CD4-positive, alpha-beta T cell treated with Interleukin-15 for 4 hours (primary cell): ENCODE results near the gene NECAP2.
"Not testable (repeated sequence)": the region's sequence is repeated elsewhere in the genome, so short reads cannot be mapped to it uniquely, and the experiment has no call there.

Experiments
- DNase-seq: peaks from one replicate; pipeline ENCODE4 v3.0.0-alpha.2; 2020; ENCODE audit warnings: low spot score

NECAP2 gene

DNA sequence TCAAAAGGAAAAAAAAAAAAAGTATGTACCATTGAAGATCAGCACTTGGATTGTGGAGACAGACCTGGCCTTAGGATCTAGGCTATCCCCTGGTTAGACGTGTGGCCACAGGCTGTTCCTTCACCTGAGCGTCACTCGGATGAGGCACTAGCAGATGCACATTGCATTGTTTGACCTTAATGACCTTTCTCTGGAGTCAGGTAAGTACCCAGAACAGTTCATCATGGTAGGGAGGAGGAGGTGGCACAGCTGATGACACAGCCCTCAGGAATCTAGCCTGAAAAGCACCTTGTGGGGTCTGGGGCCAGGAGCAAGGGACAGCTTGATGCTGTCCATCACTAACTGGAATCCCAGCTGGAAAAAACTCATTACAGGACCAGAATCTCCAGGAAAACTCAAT, 21.2 kb downstream of the NECAP2 start:
- DNase-seq: no peak

DNA sequence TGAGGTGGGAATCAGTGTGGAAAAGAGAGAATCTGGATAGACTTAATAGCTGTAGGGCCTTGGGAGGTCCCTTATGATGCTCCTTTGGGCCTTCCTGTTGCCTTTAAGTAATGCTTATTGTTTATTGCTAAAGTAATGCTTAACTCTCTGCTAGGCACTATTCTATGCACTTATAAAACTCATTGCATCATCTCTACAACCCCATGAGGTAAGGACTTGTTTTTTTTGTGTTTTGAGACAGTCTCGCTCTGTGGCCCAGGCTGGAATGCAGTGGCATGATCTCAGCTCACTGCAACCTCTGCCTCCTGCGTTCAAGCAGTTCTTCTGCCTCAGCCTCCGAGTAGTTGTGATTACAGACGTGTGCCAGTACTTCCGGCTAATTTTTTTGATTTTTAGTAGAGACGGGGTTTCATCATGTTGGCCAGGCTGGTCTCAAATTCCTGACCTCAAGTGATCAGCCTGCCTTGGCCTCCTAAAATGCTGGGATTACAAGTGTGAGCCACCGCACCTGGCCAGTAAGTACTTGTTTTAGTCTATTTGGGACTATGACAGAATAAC, 22.3 kb downstream of the NECAP2 start:
- DNase-seq: no peak

DNA sequence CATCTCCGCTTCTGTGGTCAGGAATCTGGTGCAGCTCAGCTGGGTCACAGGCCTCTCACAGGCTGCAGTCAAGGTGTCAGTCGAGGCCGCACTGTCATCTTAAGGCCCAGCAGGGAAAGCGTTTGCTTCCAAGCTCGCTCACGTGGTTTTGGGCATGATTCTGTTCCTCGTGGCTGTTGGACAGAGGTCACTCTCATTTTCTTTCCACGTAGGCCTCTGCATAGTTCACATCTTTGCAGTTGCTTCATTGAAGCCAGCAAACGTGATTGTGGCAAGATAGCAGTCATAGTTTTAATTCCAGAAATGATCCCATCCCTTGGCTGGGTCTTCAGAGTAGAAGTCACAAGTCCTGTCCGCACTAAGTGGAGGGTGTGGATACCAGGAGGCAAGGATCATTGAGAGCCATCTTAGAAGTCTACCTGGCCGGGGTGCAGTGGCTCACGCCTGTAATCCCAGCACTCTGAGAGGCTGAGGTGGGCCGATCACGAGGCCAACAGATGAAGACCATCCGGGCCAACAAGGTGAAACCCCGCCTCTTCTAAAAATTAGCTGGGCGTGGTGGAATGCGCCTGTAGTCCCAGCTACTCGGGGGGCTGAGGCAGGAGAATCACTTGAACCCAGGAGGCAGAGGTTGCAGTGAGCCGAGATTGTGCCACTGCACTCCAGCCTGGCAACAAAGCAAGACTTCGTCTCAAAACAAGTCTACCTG, 24.5 kb downstream of the NECAP2 start:
- no peak for DNase-seq

DNA sequence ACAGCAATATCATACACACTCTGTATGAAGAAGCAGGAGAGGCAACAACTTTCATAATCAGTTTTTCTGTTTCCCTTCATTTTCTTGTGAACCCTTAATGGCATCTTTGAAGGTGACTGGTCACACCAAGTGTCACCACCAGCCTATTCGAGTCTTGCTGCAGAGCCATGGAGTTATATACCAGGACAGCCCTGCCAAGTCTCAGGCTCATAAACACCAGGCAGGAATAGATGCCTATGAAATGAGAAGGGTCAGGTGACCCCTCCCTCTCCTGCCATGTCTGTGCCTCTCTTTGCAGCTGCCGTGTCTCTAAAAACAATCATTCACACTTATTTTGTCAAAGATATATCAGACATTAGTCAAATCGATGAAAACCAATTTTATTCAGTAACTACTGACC, 28.0 kb downstream of the NECAP2 start:
- no peak for DNase-seq

DNA sequence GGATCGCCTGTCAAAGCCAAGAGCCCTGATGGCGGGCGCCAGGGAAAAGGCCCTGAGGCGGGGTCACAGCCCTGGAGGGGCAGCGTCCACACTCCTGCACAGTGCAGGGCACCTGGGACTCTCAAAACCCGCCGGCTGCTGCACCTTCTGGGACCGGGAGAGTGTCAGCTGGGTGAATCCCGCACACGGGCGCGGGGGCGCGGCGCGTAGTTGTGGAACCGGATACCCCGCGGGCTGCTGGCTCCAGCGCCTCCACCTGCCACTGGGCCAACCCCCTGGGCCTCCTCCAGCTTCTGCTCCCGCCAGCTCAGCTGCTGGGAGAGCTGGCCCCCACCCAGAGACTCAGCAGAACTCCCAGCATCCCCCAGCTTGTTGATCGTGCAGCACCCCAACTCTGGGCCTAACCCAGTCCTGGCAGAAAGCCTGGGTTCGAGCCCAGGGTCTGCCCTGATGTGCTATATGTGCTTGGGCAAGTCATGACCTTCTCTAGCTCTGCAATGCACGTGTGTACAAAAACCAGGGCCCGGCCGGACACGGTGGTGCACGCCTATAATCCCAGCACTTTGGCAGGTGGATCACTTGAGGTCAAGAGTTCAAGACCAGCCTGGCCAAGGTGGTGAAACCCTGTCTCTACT, 33.8 kb downstream of the NECAP2 start:
- no peak for DNase-seq

DNA sequence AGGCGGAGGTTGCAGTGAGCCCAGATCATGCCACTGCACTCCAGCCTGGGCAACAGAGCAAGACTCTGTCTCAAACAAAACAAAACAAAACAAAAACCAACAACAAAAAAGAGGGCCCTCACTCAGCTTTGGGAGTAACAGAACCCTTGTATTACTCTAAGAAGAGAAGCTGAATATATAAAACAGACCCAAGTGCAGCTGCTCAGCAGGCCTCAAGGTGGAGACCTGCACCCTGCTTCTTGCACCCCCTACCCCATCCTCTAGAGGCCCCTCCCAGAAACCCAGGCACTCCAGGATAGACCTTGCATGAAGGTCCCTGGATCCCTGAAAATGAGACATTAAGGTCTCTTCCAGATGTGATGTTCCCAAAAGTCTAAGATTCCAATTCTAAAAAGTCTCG, 34.4 kb downstream of the NECAP2 start:
- not testable (repeated sequence) for DNase-seq

DNA sequence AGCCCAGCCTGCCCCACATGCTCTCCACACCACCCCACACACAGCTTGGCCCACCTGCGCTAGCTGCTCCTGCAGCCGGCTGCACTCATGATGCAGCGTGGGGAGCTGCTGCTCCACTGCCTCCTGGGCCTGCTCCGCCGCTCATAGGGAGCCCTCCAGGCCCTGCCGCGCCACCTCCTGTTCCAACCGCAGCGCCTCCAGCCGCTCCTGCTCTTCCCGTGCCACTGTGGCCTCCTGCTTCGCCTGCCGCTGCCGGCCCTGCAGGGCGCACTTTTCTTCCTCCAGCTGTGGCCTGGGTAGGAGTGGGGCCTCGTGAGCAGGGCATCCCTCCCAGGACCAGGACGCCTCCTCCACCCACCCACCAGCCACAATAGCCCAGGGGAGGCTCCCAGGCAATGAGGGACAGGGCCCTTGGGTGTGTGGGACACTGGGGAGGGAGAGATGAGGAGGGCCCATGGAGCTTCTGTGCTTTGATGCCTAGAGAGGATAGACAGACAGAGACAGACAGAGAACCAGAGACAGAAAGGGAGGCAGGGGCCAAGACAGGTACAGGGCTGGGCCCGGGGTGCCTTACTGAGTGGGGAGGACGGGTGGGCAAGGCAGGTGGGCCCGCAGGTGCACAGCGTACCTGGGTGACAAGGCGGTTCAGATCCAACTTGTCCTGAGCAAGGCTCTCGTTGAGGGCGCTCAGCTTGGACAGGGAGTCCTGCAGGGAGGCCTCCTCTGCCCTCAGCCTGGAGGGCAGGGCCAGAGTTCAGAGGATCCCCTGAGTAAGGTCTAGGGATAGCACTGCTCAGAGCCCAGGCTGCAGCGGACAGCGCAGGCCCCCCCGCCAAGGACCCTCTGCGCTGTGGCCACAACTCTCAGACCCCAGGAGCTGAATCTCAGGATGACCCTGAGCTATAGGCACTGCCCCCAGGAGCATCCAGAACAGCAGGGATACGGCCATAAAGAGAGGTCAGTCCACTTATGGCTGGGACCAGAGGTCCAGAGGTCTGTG, 35.5 kb downstream of the NECAP2 start:
- not testable (repeated sequence) for DNase-seq

DNA sequence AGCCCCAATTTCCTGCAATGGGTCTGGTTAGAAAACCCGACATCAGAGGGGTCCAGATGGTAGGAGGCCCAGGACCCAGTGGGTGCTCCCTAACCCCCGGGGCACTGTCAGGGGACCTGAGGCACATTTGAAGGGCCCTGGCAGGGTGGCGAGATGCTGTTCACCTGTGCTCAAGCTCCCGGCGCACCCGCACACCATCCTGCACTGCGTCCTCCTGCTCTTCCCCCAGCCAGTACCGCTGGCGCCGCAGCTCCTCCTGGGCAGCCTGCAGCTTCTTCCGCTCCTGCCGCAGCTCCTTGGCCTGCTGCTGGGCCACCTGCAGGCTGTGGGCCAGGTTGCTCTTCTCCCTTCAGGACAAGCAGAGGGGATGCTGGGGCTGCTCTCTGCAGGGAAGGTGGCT, 37.6 kb downstream of the NECAP2 start:
- no peak for DNase-seq

DNA sequence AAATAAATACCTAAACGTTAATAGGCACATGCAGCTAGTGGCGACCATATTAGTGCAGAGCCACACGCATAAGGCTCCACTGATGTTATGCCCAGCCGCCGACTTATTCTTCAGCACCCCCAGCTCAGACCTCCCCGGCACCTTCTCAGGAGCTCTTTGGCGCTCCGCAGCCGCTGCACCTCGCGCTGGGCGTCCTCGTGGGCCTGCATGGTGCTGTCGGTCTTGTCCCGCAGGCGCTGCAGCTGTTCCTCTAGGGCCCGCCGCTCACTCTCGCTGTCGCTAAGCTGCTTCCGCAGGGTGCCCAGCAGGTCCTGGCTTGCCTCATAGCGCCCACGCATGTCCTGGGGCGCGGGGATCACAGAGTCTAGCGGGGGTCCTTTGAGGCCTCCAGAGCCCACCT, 42.6 kb downstream of the NECAP2 start:
- DNase-seq: not testable (repeated sequence)

DNA sequence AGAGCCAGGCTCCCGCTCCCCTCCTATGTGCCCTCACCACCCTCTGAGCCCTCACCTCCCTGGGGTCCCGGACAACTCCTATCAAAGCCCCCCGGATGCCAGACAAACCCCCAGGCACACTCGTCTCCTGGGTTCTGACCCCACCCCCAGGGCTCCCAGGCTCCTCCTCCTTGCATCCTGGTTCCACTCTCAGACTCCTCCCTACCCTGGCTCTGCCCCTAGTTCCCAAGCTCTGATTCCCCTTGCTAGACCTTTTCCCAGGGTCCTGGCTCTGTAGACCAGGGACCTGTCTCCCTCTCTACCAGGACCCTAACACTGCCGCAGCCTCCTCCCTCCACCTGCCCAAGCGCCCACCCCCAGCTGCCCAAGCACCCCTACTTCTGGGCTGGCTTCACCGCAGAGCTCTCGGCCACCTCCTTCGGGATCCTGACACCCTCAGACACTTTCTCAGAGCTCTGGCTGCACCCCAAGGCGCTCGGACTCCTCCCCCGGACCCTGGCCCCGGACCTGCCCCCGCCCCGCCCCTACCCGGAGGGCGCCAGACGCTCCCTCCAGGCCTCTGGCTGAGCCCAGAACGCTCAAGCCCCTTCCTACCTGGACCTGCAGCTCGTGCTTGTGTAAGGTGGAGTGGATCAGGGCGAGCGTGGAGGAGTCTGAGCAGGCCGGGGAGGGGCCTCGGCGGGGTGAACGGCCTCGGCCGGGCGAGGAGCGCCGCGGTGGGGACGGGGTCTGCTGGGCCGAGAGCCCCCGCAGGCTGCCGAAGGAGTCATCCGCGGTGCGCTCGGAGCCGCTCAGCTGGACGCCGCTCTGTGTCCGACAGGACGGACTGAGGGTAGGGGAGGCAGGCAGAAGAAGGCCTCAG, 43.3 kb downstream of the NECAP2 start:
- DNase-seq: not testable (repeated sequence)

DNA sequence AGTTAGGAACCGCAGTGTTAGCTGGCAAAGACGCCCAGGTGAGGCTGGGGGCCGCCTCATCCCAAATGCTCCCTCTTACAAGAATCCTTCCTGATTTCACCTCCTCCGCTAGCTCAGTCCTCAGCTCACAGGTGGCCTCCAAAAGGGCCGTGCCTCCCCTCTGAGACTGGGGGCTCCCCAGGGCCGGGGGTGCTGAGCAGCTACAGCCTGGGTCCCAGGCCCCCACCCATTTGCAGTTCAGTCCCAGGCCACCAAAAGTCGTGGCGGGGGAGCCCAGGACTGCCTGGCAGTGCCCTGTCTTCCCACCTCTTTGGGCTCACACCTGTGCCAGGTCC, 43.9 kb downstream of the NECAP2 start:
- DNase-seq: no peak

DNA sequence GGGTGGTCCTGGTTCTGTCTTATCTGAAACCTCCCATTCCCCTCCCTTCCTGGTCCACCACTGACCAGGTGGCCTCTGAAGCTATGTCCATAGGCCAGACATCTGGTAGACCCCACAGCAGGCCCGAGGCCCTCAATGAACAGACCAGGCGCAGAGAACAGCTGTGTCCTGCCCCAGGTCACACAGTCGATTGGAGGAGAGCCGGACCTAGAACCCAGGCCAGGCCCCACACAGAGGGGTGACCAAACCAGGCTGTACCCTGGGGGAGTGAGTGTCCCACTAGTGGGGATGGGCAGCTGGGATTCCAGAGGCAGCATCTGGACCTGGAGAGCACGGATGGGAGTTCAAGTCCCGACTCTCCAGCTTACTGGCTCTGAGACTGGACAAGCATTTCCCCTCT, 44.4 kb downstream of the NECAP2 start:
- no peak for DNase-seq

DNA sequence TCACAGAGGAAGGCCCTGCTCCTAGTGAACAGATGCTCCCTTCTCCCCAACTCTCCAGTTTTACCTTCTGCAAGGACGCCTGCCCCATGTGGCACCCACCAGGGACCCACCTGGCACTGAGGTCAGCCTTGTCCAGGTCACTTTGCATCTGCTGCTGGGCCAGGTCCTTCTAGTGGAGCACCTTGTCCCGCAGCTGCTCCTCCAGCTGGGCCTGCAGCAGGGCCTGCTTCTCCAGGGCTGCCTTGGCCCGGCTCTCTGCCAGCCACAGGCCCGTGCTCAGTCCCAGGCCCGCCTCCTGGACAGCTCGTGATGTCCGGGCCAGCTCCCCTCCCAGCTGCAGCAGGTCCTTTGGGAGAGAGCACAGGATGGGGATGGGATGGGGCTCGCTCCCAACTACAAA, 45.8 kb downstream of the NECAP2 start:
- DNase-seq: not testable (repeated sequence)

DNA sequence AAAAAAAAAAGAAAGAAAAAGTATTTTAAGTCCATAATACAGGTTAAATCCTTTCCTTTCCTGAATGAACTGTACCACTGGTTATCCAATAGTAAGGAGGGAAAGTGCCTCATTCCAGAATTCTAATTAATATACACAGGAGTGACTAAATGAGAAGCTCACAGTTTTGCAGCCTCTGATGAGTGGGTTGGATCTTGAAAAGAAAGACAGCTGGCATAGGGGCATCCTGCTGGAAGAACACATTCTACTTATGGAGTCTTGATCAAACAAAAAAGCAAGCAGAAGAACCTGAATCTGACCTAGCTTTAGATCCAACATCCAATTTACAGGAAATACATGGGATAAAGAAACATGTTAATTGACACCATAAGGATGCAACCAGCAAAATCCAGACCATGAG, 46.5 kb downstream of the NECAP2 start:
- DNase-seq: not testable (repeated sequence)

DNA sequence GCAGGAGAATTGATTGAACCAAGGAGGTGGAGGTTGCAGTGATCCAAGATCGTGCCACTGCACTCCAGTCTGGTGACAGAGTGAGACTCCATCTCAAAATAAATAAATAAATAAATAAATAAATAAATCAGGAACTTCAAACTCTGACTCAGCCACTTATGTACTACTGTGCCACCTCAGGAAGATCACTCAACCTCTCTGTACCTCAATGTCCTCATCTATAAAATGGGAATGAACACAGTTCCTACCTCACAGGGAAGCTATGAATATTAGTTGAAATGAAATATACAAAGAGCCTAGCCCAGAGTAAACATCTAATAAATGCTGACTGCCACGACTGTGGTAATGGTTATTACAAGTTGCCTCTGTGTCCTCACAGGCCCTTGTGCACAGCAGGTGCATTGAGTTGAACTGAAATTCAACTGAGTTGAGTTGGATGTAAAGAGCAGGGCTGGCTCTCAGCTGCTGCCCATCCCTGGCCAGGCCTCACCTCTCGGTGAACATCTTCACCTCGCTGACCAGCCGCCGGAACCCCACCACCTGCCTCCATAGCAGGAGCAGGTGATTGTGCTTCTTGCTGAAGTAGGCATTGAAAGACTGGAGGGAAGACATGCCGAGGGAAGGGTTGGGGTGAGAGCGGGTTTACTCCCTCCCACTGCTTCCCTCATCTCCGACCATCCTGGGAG, 48.8 kb downstream of the NECAP2 start:
- not testable (repeated sequence) for DNase-seq

DNA sequence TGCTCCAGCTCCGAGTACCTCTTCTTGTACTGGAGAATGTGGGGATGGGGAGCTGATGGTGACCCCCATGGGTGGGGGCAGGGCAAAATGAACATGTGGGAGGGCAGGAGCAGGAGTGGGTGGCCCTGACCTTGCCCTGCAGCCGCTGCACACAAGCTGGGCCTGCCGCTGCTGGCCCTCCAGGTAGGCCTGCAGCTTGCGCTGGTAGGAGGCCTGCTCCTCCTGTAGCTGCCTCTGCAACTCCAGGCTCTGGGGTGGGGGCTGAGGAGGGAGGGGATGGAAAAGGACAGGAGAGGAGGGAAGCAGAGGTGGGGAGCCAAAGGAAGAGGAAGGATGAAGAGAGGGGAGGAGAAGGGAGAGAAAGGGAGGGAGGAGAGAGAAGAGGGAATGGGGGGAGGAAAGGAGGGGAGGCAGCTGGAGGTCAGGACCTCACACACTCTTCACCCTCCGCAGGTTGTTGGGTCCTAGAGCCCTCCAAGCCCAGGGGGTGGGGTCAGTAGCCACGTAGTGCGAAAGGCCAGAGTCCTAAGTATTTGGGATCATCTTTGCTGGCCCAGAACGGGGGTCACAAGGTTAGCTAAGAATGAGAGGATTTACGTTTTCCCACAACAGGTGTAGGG, 50.6 kb downstream of the NECAP2 start:
- DNase-seq: no peak

DNA sequence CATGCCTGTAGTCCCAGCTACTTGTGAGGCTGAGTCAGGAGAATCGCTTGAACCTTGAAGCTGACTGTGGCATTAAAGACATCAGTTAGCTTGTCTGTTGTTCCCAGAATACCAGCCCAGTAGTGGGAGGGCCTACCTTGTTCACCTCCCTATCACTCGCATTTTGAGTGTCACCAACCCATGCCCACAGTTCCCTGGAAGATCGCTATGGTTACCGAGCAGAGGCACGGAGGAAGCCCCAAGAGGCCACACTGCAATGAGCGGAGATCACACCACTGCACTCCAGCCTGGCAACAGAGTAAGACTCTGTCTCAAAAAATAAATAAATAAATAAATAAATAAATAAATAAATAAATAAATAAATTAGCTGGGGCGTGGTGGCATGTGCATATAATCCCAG, 52.4 kb downstream of the NECAP2 start:
- not testable (repeated sequence) for DNase-seq

DNA sequence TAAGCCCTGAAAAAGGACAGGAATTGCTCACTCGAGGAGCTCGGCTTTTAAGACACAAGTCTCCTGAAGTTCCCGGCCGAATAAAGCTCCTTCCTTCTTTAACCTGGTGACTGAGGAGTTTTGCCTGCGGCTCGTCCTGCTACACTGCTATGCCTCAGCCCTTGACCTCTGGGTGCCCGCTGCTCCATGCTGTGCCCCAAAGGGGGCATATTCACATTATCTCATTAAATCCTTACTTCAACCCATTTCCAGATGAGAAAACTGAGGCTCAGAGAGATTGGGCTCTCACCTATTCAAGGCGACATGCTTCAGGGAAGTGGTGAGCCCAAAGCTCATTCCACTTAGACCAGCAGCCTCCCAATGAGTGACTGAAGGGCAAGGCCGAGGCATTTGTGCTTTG, 53.2 kb downstream of the NECAP2 start:
- DNase-seq: not testable (repeated sequence)

DNA sequence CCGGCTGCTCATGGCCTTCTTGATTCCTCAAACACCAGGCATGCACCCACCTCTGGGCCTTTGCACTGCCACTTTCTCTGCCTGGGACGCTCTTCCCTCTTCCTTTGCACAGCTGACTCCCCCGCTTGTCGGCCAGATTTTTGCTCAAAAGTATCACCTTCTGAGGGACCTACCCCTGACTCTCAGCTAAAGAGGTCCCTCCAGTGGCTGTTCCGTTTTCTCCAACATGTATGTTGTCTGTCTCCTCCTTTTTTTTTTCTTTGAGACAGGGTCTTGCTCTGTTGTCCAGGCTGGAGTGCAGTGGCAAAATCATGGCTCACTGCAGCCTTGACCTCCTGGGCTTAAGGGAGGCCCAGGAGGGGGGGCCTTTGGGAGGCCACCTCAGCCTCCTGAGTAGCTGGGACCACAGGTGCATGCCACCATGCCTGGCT, 57.0 kb downstream of the NECAP2 start:
- not testable (repeated sequence) for DNase-seq

DNA sequence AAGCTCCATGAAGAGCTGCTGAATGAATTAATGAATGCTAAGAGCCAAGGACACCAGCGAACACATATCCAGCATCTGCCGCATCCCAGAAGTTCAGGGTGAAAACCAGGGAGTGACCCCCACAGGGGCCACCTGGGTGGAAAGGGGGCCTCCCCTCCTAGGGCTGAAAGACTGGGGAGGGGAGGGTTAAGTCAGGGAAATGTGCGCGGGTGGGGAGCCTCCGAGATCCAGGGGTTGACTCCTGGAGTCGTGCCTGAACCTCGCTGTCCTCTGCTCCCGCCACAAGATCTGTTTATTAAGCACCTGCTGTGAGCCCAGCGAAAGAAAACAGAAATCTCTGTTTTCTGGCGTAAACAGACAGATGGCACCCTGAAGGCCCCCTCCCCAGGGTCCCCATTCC, 57.5 kb downstream of the NECAP2 start:
- not testable (repeated sequence) for DNase-seq
